MM.1S (cell line): Measurements from ENCODE around the gene PTPRN2.

Source experiments
- DNase-seq: peaks from one replicate; pipeline ENCODE4 v3.0.0-alpha.2; 2015
- H2AFZ ChIP-seq: fragments of 300-600 bp; sonication (generic); 2 replicates; pipeline ENCODE4 v1.6.0; 2016; ENCODE audit warnings: antibody characterized with exemption, low read length
- H3F3A ChIP-seq: fragments of 300-600 bp; sonication (generic); 2 replicates; pipeline ENCODE4 v1.6.1; 2016; ENCODE audit warnings: mild to moderate bottlenecking, antibody characterized with exemption, low read length, moderate library complexity, mixed read lengths; ENCODE audit not compliant: insufficient read depth
- H3K27ac ChIP-seq: fragments of 300-600 bp; sonication (generic); 2 replicates; pipeline ENCODE4 v1.5.1; 2016; ENCODE audit warnings: mild to moderate bottlenecking, low read length
- H3K27me3 ChIP-seq: fragments of 300-600 bp; sonication (generic); replicated peaks from 2 replicates; pipeline ENCODE4 v1.6.0; 2016; ENCODE audit warnings: low read length; ENCODE audit not compliant: insufficient read depth
- H3K36me3 ChIP-seq: fragments of 300-600 bp; sonication (generic); replicated peaks from 2 replicates; pipeline ENCODE4 v1.6.1; 2016; ENCODE audit warnings: mild to moderate bottlenecking, low read length, mixed read lengths; ENCODE audit not compliant: insufficient read depth
- H3K4me1 ChIP-seq: fragments of 300-600 bp; sonication (generic); 2 replicates; pipeline ENCODE4 v1.6.1; 2016; ENCODE audit warnings: low read length, mixed read lengths
- H3K4me2 ChIP-seq: fragments of 300-600 bp; sonication (generic); 2 replicates; pipeline ENCODE4 v1.6.0; 2016; ENCODE audit warnings: low read depth, low read length
- H3K4me3 ChIP-seq: fragments of 300-600 bp; sonication (generic); 2 replicates; pipeline ENCODE4 v1.5.1; 2016; ENCODE audit warnings: low read length, mixed read lengths
- H3K79me2 ChIP-seq: fragments of 300-600 bp; sonication (generic); 2 replicates; pipeline ENCODE4 v1.6.1; 2016; ENCODE audit warnings: mixed run types, low read length, mixed read lengths
- H3K9ac ChIP-seq: fragments of 300-600 bp; sonication (generic); 2 replicates; pipeline ENCODE4 v1.6.1; 2016; ENCODE audit warnings: low read length, mixed read lengths
- H3K9me2 ChIP-seq: fragments of 300-600 bp; sonication (generic); replicated peaks from 2 replicates; pipeline ENCODE4 v1.6.1; 2016; ENCODE audit warnings: mild to moderate bottlenecking, low read length, mixed read lengths; ENCODE audit not compliant: insufficient read depth
- H3K9me3 ChIP-seq: fragments of 300-600 bp; sonication (generic); replicated peaks from 2 replicates; pipeline ENCODE4 v1.6.1; 2016; ENCODE audit warnings: mild to moderate bottlenecking, low read length, mixed read lengths; ENCODE audit not compliant: insufficient read depth
- H4K20me1 ChIP-seq: fragments of 300-600 bp; sonication (generic); 2 replicates; pipeline ENCODE4 v1.6.1; 2016; ENCODE audit warnings: mild to moderate bottlenecking, low read length, moderate library complexity, mixed read lengths; ENCODE audit not compliant: insufficient read depth
- EZH2 ChIP-seq: fragments of 300-600 bp; sonication (generic); optimal IDR thresholded peaks from 2 replicates; pipeline ENCODE3; 2017; ENCODE audit warnings: low read depth, mild to moderate bottlenecking, antibody characterized with exemption, low read length, mixed read lengths
- EZH2phosphoT487 ChIP-seq: fragments of 300-600 bp; sonication (generic); IDR thresholded peaks from 2 replicates; pipeline ENCODE4 v1.6.1; 2018; ENCODE audit warnings: antibody characterized with exemption, low read length
- TF ChIP-seq, protein P1 (sequence below): fragments of 300-600 bp; sonication (generic); IDR thresholded peaks from 2 replicates; pipeline ENCODE4 v1.5.1; 2016; ENCODE audit warnings: antibody characterized with exemption, low read length, mixed read lengths

PTPRN2 gene

DNA sequence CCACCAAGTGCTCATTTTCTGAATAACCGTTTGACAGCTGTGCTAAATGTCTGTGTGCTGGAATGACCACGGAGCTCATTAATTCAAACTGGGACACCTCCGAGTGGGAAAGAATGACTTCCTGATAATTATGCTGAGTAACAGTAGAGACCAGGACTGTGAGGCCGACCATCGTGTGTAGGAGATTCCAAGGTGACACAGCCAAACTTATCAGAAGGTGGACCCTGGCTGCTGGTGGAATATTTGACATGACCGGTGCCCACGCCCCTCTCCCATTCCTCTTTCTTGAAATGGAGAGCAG is 400.0 kb downstream of the PTPRN2 start:
- no peak overlapping the region for H2AFZ ChIP-seq
- no peak overlapping the region for H3K4me2 ChIP-seq
- no peak overlapping the region for H3K27ac ChIP-seq
- no peak for DNase-seq
- no peak overlapping the region for H3K4me3 ChIP-seq
- H3K79me2 ChIP-seq: no peaks in the 10 kb centered on the region
- H3K36me3 ChIP-seq: no peaks in the 10 kb centered on the region
- TF ChIP-seq, protein P1, sequence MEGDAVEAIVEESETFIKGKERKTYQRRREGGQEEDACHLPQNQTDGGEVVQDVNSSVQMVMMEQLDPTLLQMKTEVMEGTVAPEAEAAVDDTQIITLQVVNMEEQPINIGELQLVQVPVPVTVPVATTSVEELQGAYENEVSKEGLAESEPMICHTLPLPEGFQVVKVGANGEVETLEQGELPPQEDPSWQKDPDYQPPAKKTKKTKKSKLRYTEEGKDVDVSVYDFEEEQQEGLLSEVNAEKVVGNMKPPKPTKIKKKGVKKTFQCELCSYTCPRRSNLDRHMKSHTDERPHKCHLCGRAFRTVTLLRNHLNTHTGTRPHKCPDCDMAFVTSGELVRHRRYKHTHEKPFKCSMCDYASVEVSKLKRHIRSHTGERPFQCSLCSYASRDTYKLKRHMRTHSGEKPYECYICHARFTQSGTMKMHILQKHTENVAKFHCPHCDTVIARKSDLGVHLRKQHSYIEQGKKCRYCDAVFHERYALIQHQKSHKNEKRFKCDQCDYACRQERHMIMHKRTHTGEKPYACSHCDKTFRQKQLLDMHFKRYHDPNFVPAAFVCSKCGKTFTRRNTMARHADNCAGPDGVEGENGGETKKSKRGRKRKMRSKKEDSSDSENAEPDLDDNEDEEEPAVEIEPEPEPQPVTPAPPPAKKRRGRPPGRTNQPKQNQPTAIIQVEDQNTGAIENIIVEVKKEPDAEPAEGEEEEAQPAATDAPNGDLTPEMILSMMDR: no peak
- TF ChIP-seq EZH2phosphoT487 (no peak), EZH2 (no peak)
- no peaks in the 10 kb centered on the region for H4K20me1 ChIP-seq
- no peaks in the 10 kb centered on the region for H3K4me1 ChIP-seq
- H3K27me3 ChIP-seq: peaks cover 43% of the 10 kb centered on the region
- H3K9me3 ChIP-seq: no peaks in the 10 kb centered on the region
- no peaks in the 10 kb centered on the region for H3F3A ChIP-seq
- no peak overlapping the region for H3K9ac ChIP-seq
- no peaks in the 10 kb centered on the region for H3K9me2 ChIP-seq

DNA sequence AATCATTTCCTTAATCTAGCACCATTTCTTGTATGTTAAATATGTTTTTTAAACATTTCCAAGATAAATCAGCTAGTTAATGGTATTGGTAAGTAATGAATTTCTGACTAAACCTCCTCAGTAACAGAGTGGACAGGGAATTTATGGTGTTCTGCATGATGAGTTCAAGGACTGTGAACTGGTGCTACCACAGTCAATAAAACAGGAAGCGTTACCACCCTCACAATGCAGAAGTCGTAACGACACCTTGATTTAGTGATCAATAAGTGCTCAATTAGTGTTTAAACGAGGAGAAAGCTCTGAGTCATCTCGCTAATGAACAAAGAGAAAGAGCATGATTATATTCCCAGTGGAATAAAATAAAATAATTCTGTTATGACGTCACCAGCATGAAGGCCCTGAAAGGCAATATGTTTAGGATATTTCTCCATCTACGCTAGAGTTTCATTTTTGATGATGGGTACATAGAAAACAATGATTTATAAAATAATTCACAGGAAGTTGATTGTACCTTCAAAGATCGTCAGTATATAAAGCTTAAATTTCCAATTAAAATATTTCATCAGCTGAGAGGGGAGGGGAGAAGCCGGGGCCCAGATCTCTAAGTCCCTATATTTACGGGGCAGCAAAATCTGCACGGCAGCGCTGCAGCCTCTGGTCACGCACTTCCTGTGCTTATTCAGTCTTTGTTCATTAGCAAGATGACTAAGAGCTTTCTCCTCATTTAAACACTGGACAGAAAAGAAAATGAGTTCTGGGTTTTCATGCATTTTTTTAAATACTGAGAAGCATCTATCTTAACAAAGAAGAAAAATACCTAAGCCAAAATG is 400.5 kb downstream of the PTPRN2 start:
- H3K9me3 ChIP-seq: no peaks in the 10 kb centered on the region
- TF ChIP-seq, protein P1: no peak
- H3K4me2 ChIP-seq: no peak overlapping the region
- no peak for DNase-seq
- H3K27me3 ChIP-seq: peaks cover 40% of the 10 kb centered on the region
- H4K20me1 ChIP-seq: no peaks in the 10 kb centered on the region
- H3F3A ChIP-seq: no peaks in the 10 kb centered on the region
- no peaks in the 10 kb centered on the region for H3K36me3 ChIP-seq
- no peaks in the 10 kb centered on the region for H3K9me2 ChIP-seq
- no peak overlapping the region for H3K4me3 ChIP-seq
- no peak overlapping the region for H3K9ac ChIP-seq
- no peak overlapping the region for H3K27ac ChIP-seq
- no peak overlapping the region for H2AFZ ChIP-seq
- no peaks in the 10 kb centered on the region for H3K4me1 ChIP-seq
- H3K79me2 ChIP-seq: no peaks in the 10 kb centered on the region

DNA sequence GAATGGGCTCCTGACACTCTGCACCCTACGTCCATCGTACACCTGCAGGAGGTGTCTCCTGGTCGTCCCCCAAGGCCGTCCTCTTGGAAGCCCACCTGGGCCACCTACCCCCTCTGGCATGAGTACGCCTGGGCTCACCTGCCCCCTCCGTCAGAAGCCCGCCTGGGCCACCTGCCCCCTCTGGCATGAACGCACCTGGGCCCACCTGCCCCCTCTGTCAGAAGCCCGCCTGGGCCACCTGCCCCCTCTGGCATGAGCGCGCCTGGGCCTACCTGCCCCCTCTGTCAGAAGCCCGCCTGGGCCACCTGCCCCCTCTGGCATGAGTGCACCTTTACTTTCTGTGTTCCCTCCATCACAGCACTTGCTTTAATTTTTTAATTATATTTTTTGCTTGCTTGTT is 401.2 kb downstream of the PTPRN2 start:
- Histone ChIP-seq H3K4me2 (no peak overlapping the region), H3K9me2 (no peaks in the 10 kb centered on the region), H3K9ac (no peak overlapping the region), H3K27ac (no peak overlapping the region), H3K4me1 (no peaks in the 10 kb centered on the region), H3K79me2 (no peaks in the 10 kb centered on the region), H2AFZ (no peak overlapping the region), H3K4me3 (no peak overlapping the region), H3K9me3 (no peaks in the 10 kb centered on the region), H3F3A (no peaks in the 10 kb centered on the region), H3K27me3 (peaks cover 38% of the 10 kb centered on the region), H3K36me3 (no peaks in the 10 kb centered on the region), H4K20me1 (no peaks in the 10 kb centered on the region)
- DNase-seq: no peak
- no peak for TF ChIP-seq EZH2phosphoT487
- TF ChIP-seq EZH2: no peak
- TF ChIP-seq, protein P1: no peak
